ENCODE results near the gene MORN3. TPM values are rescaled to one million over a fixed set of nuclear protein-coding genes. Genes with fewer than 3 reads are reported as not detected.
"Not testable (repeated sequence)": the region's sequence is repeated elsewhere in the genome, so short reads cannot be mapped to it uniquely, and the experiment has no call there.

MORN3 gene
- total and polyA plus RNA-seq, 4 donors = 2.4 to 5.8 (median 3.0) TPM

GRCh38 chr12:121673013-121673511 lies 3.6 kb upstream of the MORN3 start:
- Histone ChIP-seq H3K9me3 (ENCODE audit: control insufficient read depth in 4 of 4, insufficient read depth in 3 of 4, low read length in 3 of 4) (no peaks in the 10 kb centered on the region), H3K36me3 (ENCODE audit: control insufficient read depth in 4 of 4, insufficient read depth in 4 of 4, low read length in 4 of 4) (no peaks in the 10 kb centered on the region), H3K4me1 (ENCODE audit: control insufficient read depth in 5 of 5, insufficient read depth in 5 of 5, low read length in 5 of 5) (peaks cover 0 to 7% (median 3%) of the 10 kb centered on the region in 5 donors), H3K27ac (ENCODE audit: low read depth in 1 of 2, low read length in 1 of 2) (peak overlapping the region in 1 of 2 donors; percentile 3), H3K27me3 (ENCODE audit: control insufficient read depth in 3 of 3, insufficient read depth in 3 of 3, low read length in 2 of 3) (no peaks in the 10 kb centered on the region), H3K4me3 (no peak overlapping the region), H3K9ac (ENCODE audit: insufficient read depth in 1 of 2, low read length in 2 of 2) (no peak overlapping the region)
- WGBS, 2 donors = 73 to 74% methylated on average over 12 of the region's 12 CpGs
- no peak for TF ChIP-seq CTCF (IDR thresholded peaks at IDR 0.05; ENCODE audit: control extremely low read depth, extremely low read depth)
- no peak for ATAC-seq (ENCODE audit: insufficient read depth, low FRiP score)
- DNase-seq = peak in 2 of 3 donors; percentile 25 to 48

GRCh38 chr12:121668750-121669520 lies 519 bp downstream of the MORN3 start:
- DNase-seq = peak; percentile 76 to 78 (median 77)
- WGBS, 2 donors = 81 to 87% methylated on average over 18 of the region's 18 CpGs
- TF ChIP-seq CTCF (IDR thresholded peaks at IDR 0.05; ENCODE audit: control extremely low read depth, extremely low read depth) = peak; percentile 7
- Histone ChIP-seq H3K9me3 (ENCODE audit: control insufficient read depth in 4 of 4, insufficient read depth in 3 of 4, low read length in 3 of 4) (no peaks in the 10 kb centered on the region), H3K9ac (ENCODE audit: insufficient read depth in 1 of 2, low read length in 2 of 2) (no peak overlapping the region), H3K27ac (ENCODE audit: low read depth in 1 of 2, low read length in 1 of 2) (no peak overlapping the region), H3K27me3 (ENCODE audit: control insufficient read depth in 3 of 3, insufficient read depth in 3 of 3, low read length in 2 of 3) (no peaks in the 10 kb centered on the region), H3K4me1 (ENCODE audit: control insufficient read depth in 5 of 5, insufficient read depth in 5 of 5, low read length in 5 of 5) (peaks cover 0 to 7% (median 3%) of the 10 kb centered on the region in 5 donors), H3K4me3 (no peak overlapping the region), H3K36me3 (ENCODE audit: control insufficient read depth in 4 of 4, insufficient read depth in 4 of 4, low read length in 4 of 4) (no peaks in the 10 kb centered on the region)
- ATAC-seq (ENCODE audit: insufficient read depth, low FRiP score) = no peak

- not testable (repeated sequence) for DNase-seq; H3K4me1 ChIP-seq (ENCODE audit: control insufficient read depth in 5 of 5, insufficient read depth in 5 of 5, low read length in 5 of 5); H3K4me3 ChIP-seq; H3K27ac ChIP-seq (ENCODE audit: low read depth in 1 of 2, low read length in 1 of 2); H3K27me3 ChIP-seq (ENCODE audit: control insufficient read depth in 3 of 3, insufficient read depth in 3 of 3, low read length in 2 of 3); H3K9ac ChIP-seq (ENCODE audit: insufficient read depth in 1 of 2, low read length in 2 of 2); H3K36me3 ChIP-seq (ENCODE audit: control insufficient read depth in 4 of 4, insufficient read depth in 4 of 4, low read length in 4 of 4); H3K9me3 ChIP-seq (ENCODE audit: control insufficient read depth in 4 of 4, insufficient read depth in 3 of 4, low read length in 3 of 4); ATAC-seq (ENCODE audit: insufficient read depth, low FRiP score)
- 79 to 85% methylated on average over 6 of the region's 6 CpGs for WGBS, 2 donors
Observed at GRCh38 chr12:121666829-121667228, 2.6 kb downstream of the MORN3 start.

GRCh38 chr12:121663610-121663929 lies 5.9 kb downstream of the MORN3 start:
- H3K9ac ChIP-seq (ENCODE audit: insufficient read depth in 1 of 2, low read length in 2 of 2) = no peak overlapping the region
- no peak overlapping the region for H3K27ac ChIP-seq (ENCODE audit: low read depth in 1 of 2, low read length in 1 of 2)
- ATAC-seq (ENCODE audit: insufficient read depth, low FRiP score) (no peak), DNase-seq (no peak)
- no peak for TF ChIP-seq CTCF (IDR thresholded peaks at IDR 0.05; ENCODE audit: control extremely low read depth, extremely low read depth)
- no peaks in the 10 kb centered on the region for H3K9me3 ChIP-seq (ENCODE audit: control insufficient read depth in 4 of 4, insufficient read depth in 3 of 4, low read length in 3 of 4)
- H3K27me3 ChIP-seq (ENCODE audit: control insufficient read depth in 3 of 3, insufficient read depth in 3 of 3, low read length in 2 of 3) = no peaks in the 10 kb centered on the region
- peaks cover 0 to 7% (median 0%) of the 10 kb centered on the region in 5 donors for H3K4me1 ChIP-seq (ENCODE audit: control insufficient read depth in 5 of 5, insufficient read depth in 5 of 5, low read length in 5 of 5)
- no peaks in the 10 kb centered on the region for H3K36me3 ChIP-seq (ENCODE audit: control insufficient read depth in 4 of 4, insufficient read depth in 4 of 4, low read length in 4 of 4)
- no peak overlapping the region for H3K4me3 ChIP-seq
- WGBS, 2 donors = 32 to 65% methylated on average over 3 of the region's 3 CpGs

GRCh38 chr12:121661353-121662105 lies 7.9 kb downstream of the MORN3 start:
- H3K9ac ChIP-seq (ENCODE audit: insufficient read depth in 1 of 2, low read length in 2 of 2); H3K4me3 ChIP-seq; ATAC-seq (ENCODE audit: insufficient read depth, low FRiP score); DNase-seq; H3K27ac ChIP-seq (ENCODE audit: low read depth in 1 of 2, low read length in 1 of 2); H3K9me3 ChIP-seq (ENCODE audit: control insufficient read depth in 4 of 4, insufficient read depth in 3 of 4, low read length in 3 of 4); H3K27me3 ChIP-seq (ENCODE audit: control insufficient read depth in 3 of 3, insufficient read depth in 3 of 3, low read length in 2 of 3); H3K4me1 ChIP-seq (ENCODE audit: control insufficient read depth in 5 of 5, insufficient read depth in 5 of 5, low read length in 5 of 5); H3K36me3 ChIP-seq (ENCODE audit: control insufficient read depth in 4 of 4, insufficient read depth in 4 of 4, low read length in 4 of 4): not testable (repeated sequence)
- WGBS, 2 donors = 82 to 87% methylated on average over 11 of the region's 11 CpGs
